H9 (cell line): Measurements from ENCODE around the gene ZNF444. TPM values are rescaled to one million over a fixed set of nuclear protein-coding genes. Genes with fewer than 3 reads are reported as not detected.

Experiments
- DNase-seq: peaks from one replicate; pipeline ENCODE4 v3.0.0-alpha.2; 2017
- H2AFZ ChIP-seq: one replicate; pipeline ENCODE4 v1.6.1; 2013; ENCODE audit warnings: mild to moderate bottlenecking, low read length, control low read depth, moderate library complexity
- H2AK5ac ChIP-seq: 2 replicates; pipeline ENCODE4 v1.6.1; 2013; ENCODE audit warnings: low read length, control low read depth, mixed read lengths; ENCODE audit not compliant: insufficient read length
- H2BK120ac ChIP-seq: one replicate; pipeline ENCODE4 v1.6.1; 2013; ENCODE audit warnings: low read depth, mild to moderate bottlenecking, low read length, control low read depth, inconsistent platforms; ENCODE audit not compliant: poor library complexity, severe bottlenecking
- H2BK12ac ChIP-seq: 2 replicates; pipeline ENCODE4 v1.6.1; 2013; ENCODE audit warnings: low read length, control low read depth, mixed read lengths, low read depth; ENCODE audit not compliant: insufficient read length
- H2BK15ac ChIP-seq: 2 replicates; pipeline ENCODE4 v1.6.1; 2013; ENCODE audit warnings: low read depth, low read length, control low read depth
- H2BK20ac ChIP-seq: one replicate; pipeline ENCODE4 v1.6.1; 2013; ENCODE audit warnings: low read depth, mild to moderate bottlenecking, low read length, control low read depth, inconsistent platforms; ENCODE audit not compliant: poor library complexity, severe bottlenecking
- H2BK5ac ChIP-seq: 2 replicates; pipeline ENCODE4 v1.6.1; 2013; ENCODE audit warnings: low read length, control low read depth, mixed read lengths; ENCODE audit not compliant: insufficient read length
- H3K14ac ChIP-seq: 2 replicates; pipeline ENCODE4 v1.6.1; 2013; ENCODE audit warnings: low read length, control low read depth; ENCODE audit not compliant: insufficient read depth
- H3K18ac ChIP-seq: 2 replicates; pipeline ENCODE4 v1.6.1; 2013; ENCODE audit warnings: low read depth, mild to moderate bottlenecking, mixed read lengths, low read length, control low read depth; ENCODE audit not compliant: insufficient read length
- H3K23ac ChIP-seq: 2 replicates; pipeline ENCODE4 v1.6.1; 2013; ENCODE audit warnings: low read length, control low read depth, mixed read lengths, low read depth; ENCODE audit not compliant: insufficient read length
- H3K23me2 ChIP-seq: 2 replicates; pipeline ENCODE4 v1.6.1; 2013; ENCODE audit warnings: low read depth, mild to moderate bottlenecking, mixed read lengths, low read length, control low read depth; ENCODE audit not compliant: insufficient read length, poor library complexity, severe bottlenecking
- H3K27ac ChIP-seq: 2 replicates; pipeline ENCODE4 v1.5.1; 2013; ENCODE audit warnings: low read length, control low read depth, mixed read lengths, low read depth; ENCODE audit not compliant: insufficient read length
- H3K27me3 ChIP-seq: 2 replicates; pipeline ENCODE4 v1.6.1; 2013; ENCODE audit warnings: low read length, control low read depth, inconsistent platforms; ENCODE audit not compliant: insufficient read depth
- H3K4ac ChIP-seq: 2 replicates; pipeline ENCODE4 v1.6.1; 2013; ENCODE audit warnings: low read depth, mild to moderate bottlenecking, control low read depth, inconsistent platforms, low read length, moderate library complexity
- H3K4me1 ChIP-seq: 2 replicates; pipeline ENCODE4 v1.6.1; 2013; ENCODE audit warnings: low read length, control low read depth, inconsistent platforms; ENCODE audit not compliant: insufficient read depth
- H3K4me2 ChIP-seq: 2 replicates; pipeline ENCODE4 v1.6.1; 2013; ENCODE audit warnings: low read length, control low read depth, mixed read lengths; ENCODE audit not compliant: insufficient read length, insufficient read depth
- H3K56ac ChIP-seq: 2 replicates; pipeline ENCODE4 v1.6.1; 2013; ENCODE audit warnings: low read depth, mild to moderate bottlenecking, mixed read lengths, low read length, control low read depth; ENCODE audit not compliant: insufficient read length
- H3K79me1 ChIP-seq: 2 replicates; pipeline ENCODE4 v1.6.1; 2013; ENCODE audit warnings: low read depth, mild to moderate bottlenecking, moderate library complexity, low read length, control low read depth, inconsistent platforms; ENCODE audit not compliant: insufficient read depth, poor library complexity, severe bottlenecking
- H3K79me2 ChIP-seq: 2 replicates; pipeline ENCODE4 v1.6.1; 2013; ENCODE audit warnings: low read length, control low read depth, inconsistent platforms; ENCODE audit not compliant: insufficient read depth
- H3K9ac ChIP-seq: 2 replicates; pipeline ENCODE4 v1.6.1; 2013; ENCODE audit warnings: low read length, control low read depth, mixed read lengths; ENCODE audit not compliant: insufficient read length; ENCODE audit errors: extremely low read depth
- H3K9me3 ChIP-seq: one replicate; pipeline ENCODE4 v1.6.1; 2013; ENCODE audit warnings: low read depth, low read length, inconsistent platforms; ENCODE audit not compliant: control insufficient read depth
- H3T11ph ChIP-seq: one replicate; pipeline ENCODE4 v1.6.1; 2013; ENCODE audit warnings: mild to moderate bottlenecking, low read length, control low read depth, inconsistent platforms
- H4K20me1 ChIP-seq: one replicate; pipeline ENCODE4 v1.6.1; 2013; ENCODE audit not compliant: control insufficient read depth, insufficient read length, insufficient read depth
- H4K5ac ChIP-seq: 2 replicates; pipeline ENCODE4 v1.6.1; 2013; ENCODE audit warnings: low read depth, mild to moderate bottlenecking, mixed read lengths, low read length, control low read depth; ENCODE audit not compliant: insufficient read length
- H4K8ac ChIP-seq: replicated peaks from 2 replicates; pipeline ENCODE4 v1.6.1; 2013; ENCODE audit warnings: low read length, control low read depth, mixed read lengths, low read depth; ENCODE audit not compliant: insufficient read length
- H4K91ac ChIP-seq: 2 replicates; pipeline ENCODE4 v1.6.1; 2013; ENCODE audit warnings: low read depth, mild to moderate bottlenecking, moderate library complexity, mixed read lengths, low read length, control low read depth; ENCODE audit not compliant: insufficient read length
- H3K27ac Mint-ChIP-seq, 3 experiments: 2 replicates in 2 of 3; 3 replicates in 1 of 3; pipeline ENCODE4 v1.8.0; 2020 to 2021; ENCODE audit warnings: mixed read lengths in 3 of 3, mild to moderate bottlenecking in 1 of 3, moderate library complexity in 1 of 3
- H3K27me3 Mint-ChIP-seq: 2 replicates; pipeline ENCODE4 v1.8.0; 2021; ENCODE audit warnings: low read depth, mild to moderate bottlenecking, moderate library complexity, mixed read lengths
- H3K36me3 Mint-ChIP-seq, 3 experiments: 2 replicates in 2 of 3; 3 replicates in 1 of 3; pipeline ENCODE4 v1.8.0; 2020 to 2021; ENCODE audit warnings: low read depth in 3 of 3, mixed read lengths in 3 of 3; ENCODE audit not compliant: insufficient read depth in 1 of 3
- H3K4me1 Mint-ChIP-seq, 2 experiments: 2 replicates each; pipeline ENCODE4 v1.8.0; 2020; ENCODE audit warnings: mixed read lengths in 2 of 2
- H3K4me3 Mint-ChIP-seq, 2 experiments: 2 replicates in 1 of 2; 3 replicates in 1 of 2; pipeline ENCODE4 v1.8.0; 2020 to 2021; ENCODE audit warnings: mild to moderate bottlenecking in 2 of 2, mixed read lengths in 2 of 2, moderate library complexity in 1 of 2
- H3K9me3 Mint-ChIP-seq, 2 experiments: 2 replicates in 1 of 2; 3 replicates in 1 of 2; pipeline ENCODE4 v1.8.0; 2020; ENCODE audit warnings: mild to moderate bottlenecking in 2 of 2, mixed read lengths in 2 of 2, moderate library complexity in 1 of 2
- CTCF ChIP-seq: fragments of 200-600 bp; sonication (generic); conservative IDR thresholded peaks from 3 replicates; pipeline ENCODE4 v1.8.0; 2021; ENCODE audit warnings: antibody characterized with exemption, mild to moderate bottlenecking
- WGBS: extraction: QIAGEN DNeasy Blood & Tissue Kit; methylation state at CpG from one replicate; pipeline ENCODE4 v1.1.7; 2013; ENCODE audit warnings: missing lambda C conversion rate, low lambda C conversion rate, mixed read lengths; ENCODE audit not compliant: insufficient read length; ENCODE audit errors: extremely low coverage; 5-methylcytosine and 5-hydroxymethylcytosine counted together
- total RNA-seq: library from RNA; stranded (reverse); gene quantifications from 2 replicates; pipeline ENCODE4 v1.2.1, GENCODE V29; 2021

Gene ZNF444
- total RNA-seq, 1 experiment from 2014 or later = 49.7 TPM

DNA sequence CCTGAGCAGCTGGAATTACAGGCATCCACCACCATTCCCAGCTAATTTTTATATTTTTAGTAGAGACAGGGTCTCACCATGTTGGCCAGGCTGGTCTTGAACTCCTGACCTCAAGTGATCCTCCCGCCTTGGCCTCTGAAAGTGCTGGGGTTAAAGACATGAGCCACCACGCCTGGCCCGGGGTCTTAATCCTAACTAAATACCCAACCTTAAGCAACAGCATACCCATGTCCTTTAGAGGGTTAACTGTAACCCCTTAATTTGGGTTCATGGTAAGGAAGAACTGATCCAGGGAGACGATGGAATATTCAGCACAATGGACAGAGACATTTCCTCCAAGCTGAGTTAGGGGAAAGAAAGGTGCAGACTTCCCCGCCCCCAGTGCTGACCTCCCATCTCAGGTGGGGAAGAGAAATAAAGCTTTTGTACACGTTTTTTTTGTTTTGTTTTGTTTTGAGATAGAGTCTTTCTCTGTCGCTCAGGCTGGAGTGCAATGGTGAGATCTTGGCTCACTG, 26.0 kb downstream of the ZNF444 start:
- Mint-ChIP-seq H3K4me3 (no peak overlapping the region), H3K4me1 (no peaks in the 10 kb centered on the region), H3K36me3 (no peaks in the 10 kb centered on the region; a peak in 1 of 7 replicates), H3K27ac (no peak overlapping the region), H3K9me3 (peaks cover 0 to 4% of the 10 kb centered on the region in 2 experiments; a peak in 1 of 5 replicates), H3K27me3 (peaks cover 4% of the 10 kb centered on the region; the same call in 1 of the 2 replicates)
- no peak overlapping the region for H4K8ac ChIP-seq
- no peak overlapping the region for H2BK120ac ChIP-seq
- H3K9ac ChIP-seq = no peak overlapping the region
- H3K79me1 ChIP-seq = no peaks in the 10 kb centered on the region
- no peak overlapping the region for H3K23ac ChIP-seq
- no peaks in the 10 kb centered on the region for H3K4me1 ChIP-seq
- H2AFZ ChIP-seq = no peak overlapping the region
- H3K14ac ChIP-seq = no peak overlapping the region
- no CpG with 5 or more reads among the region's 7 CpGs for WGBS
- H2AK5ac ChIP-seq = no peak overlapping the region
- no peak overlapping the region for H2BK15ac ChIP-seq
- no peaks in the 10 kb centered on the region for H4K20me1 ChIP-seq
- no peak overlapping the region for H3T11ph ChIP-seq
- H3K4me2 ChIP-seq = no peak overlapping the region
- no peak for DNase-seq
- no peak overlapping the region for H3K27ac ChIP-seq
- no peak overlapping the region for H4K91ac ChIP-seq
- no peak overlapping the region for H2BK5ac ChIP-seq
- no peak overlapping the region for H3K56ac ChIP-seq
- H3K23me2 ChIP-seq = no peaks in the 10 kb centered on the region
- H3K4ac ChIP-seq = no peak overlapping the region
- H3K9me3 ChIP-seq = no peaks in the 10 kb centered on the region
- no peak overlapping the region for H2BK12ac ChIP-seq
- TF ChIP-seq CTCF = no peak
- H3K79me2 ChIP-seq = no peaks in the 10 kb centered on the region
- no peak overlapping the region for H2BK20ac ChIP-seq
- no peaks in the 10 kb centered on the region for H3K27me3 ChIP-seq
- no peak overlapping the region for H4K5ac ChIP-seq
- H3K18ac ChIP-seq = no peak overlapping the region
